Ovary (tissue), 9 donors: ENCODE results near the gene INHBA. TPM values are rescaled to one million over a fixed set of nuclear protein-coding genes. Genes with fewer than 3 reads are reported as not detected.

Source experiments
- DNase-seq, 5 donors: peaks; one replicate each; pipeline ENCODE4 v3.0.0-alpha.2; 2019 to 2020
- H3K27ac ChIP-seq, 2 donors: fragments of 200-600 bp; one replicate each; pipeline versions ENCODE4 v1.5.1 to v1.8.0; 2019 to 2022
- H3K27me3 ChIP-seq: fragments of 200-600 bp; one replicate; pipeline ENCODE4 v1.8.0; 2022
- H3K36me3 ChIP-seq: fragments of 200-600 bp; sonication (generic); one replicate; pipeline ENCODE4 v1.5.1; 2019
- H3K4me1 ChIP-seq: one replicate; pipeline ENCODE4 v1.8.1; 2013; ENCODE audit warnings: mild to moderate bottlenecking, moderate library complexity; ENCODE audit not compliant: insufficient read depth
- H3K4me3 ChIP-seq: fragments of 200-600 bp; sonication (generic); one replicate; pipeline ENCODE4 v1.5.1; 2017
- H3K9me3 ChIP-seq, 2 donors: fragments of 200-600 bp in 1 of 2; sonication (generic) in 1 of 2; one replicate each; pipeline versions ENCODE4 v1.5.1 to v1.8.1; 2013 to 2019; ENCODE audit warnings: mild to moderate bottlenecking in 1 of 2, moderate library complexity in 1 of 2
- EP300 ChIP-seq: sonication (generic); formaldehyde crosslinking; IDR thresholded peaks from one replicate; pipeline ENCODE4 v1.6.1; 2017; ENCODE audit warnings: antibody characterized with exemption
- POLR2A ChIP-seq: fragments of 450-650 bp; IDR thresholded peaks from one replicate; pipeline ENCODE4 v1.6.1; 2017; ENCODE audit warnings: antibody characterized with exemption, mild to moderate bottlenecking, moderate library complexity
- WGBS, 3 donors: extraction: QIAGEN DNeasy Blood & Tissue Kit in 1 of 3; methylation state at CpG; one replicate each; pipeline versions ENCODE4 v1.1.5 to v1.1.7; 2013 to 2017; 5-methylcytosine and 5-hydroxymethylcytosine counted together
- intact Hi-C, 4 donors: fragments of 100-400 bp; cut with DNase I; formaldehyde crosslinking; loops; one replicate each; pipeline versions ENCODE4 v1.11.0 to v1.15.1; 2022 to 2023
- polyA plus RNA-seq, 2 donors: library from polyadenylated mRNA; stranded (reverse); fragments of 200-250 nt in 1 of 2; fragments of 350-450 nt in 1 of 2; fragmentation: Illumina TruSeq in 1 of 2; extraction: RNeasy Lipid Tissue Mini Kit (QIAGEN cat#74804) in 1 of 2; gene quantifications; one replicate each; pipeline ENCODE4 v1.2.3, GENCODE V29; 2013 to 2014
- total RNA-seq, 7 donors: library from RNA; depleted of rRNA in 2 of 7; stranded (reverse); fragments of >200 nt in 2 of 7; fragmentation: NEBNext Ultra II Directional in 3 of 7; extraction: Animal tissue kit (Norgen Biotek cat#: 25700) in 3 of 7; gene quantifications; one replicate each; pipeline versions ENCODE4 v1.1.0 to v1.2.4, GENCODE V29; 2016 to 2023
- TF ChIP-seq, protein P1 (sequence below), 3 donors: fragments of 450-650 bp in 2 of 3; fragments of 200-600 bp in 1 of 3; IDR thresholded peaks; one replicate each; pipeline versions ENCODE4 v1.5.1 to v1.8.0; 2016 to 2022; ENCODE audit warnings: antibody characterized with exemption in 3 of 3, mild to moderate bottlenecking in 1 of 3
- donor health status: DM: no; HTN: no; CAD: no; lungs with moderate emphysema.
- donor health status: DM: no; HTN: no; CAD: no.
- donor health status: Bipolar disorder and iron deficiency.
- donor health status: DM: yes; HTN: yes; CAD: no.
- donor health status: DM: no; HTN: no; CAD: no.
- donor health status: DM: yes; HTN: yes; CAD: no.

Gene INHBA
- total and polyA plus RNA-seq, 9 donors, result 2.1 to 18.0 (median 5.8) TPM

DNA sequence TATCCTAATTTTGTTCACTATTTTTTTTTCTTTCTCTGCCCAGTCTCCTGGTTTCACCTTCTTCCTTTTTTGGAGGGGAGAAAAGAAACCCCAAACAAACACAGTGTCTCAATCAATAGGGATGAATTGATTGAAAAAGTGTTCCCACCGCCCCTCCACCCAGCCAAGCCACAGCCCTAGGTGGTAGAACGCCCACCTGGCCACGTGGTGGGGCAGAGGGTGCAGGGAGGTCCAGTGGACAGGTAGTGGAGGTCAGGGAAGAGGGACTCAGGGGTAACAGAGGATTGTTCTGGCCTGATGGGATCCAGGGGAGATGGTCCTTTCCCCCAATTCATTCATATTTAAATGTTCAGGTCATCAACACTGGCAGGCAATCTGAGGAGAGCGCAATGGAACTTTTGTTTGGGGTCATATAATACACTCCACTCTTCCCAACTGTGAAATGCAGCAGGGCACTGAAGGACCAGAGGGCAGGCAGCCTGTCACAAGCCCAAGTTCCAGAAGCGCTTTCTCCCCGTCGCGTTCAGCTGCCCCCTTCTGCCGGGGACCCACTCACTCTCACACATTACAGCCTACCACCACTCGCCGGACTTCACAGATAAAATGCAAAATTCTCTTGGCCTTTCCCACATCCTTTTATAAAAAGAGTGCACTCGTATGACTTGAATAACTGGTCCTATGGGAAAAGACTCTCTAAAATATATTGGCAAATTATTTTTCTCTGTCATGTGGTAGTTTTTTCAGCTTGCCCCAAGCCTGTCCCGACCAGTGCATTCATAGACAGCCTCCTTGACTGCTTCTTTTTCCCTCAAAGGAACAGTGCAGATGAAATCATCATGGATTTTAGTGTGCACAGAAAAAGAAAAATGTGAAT lies 1.6 kb downstream of the INHBA start:
- intact Hi-C loops, result loop anchor here in 1 of 4 donors (10.0 kb wide), 1 partner anchor 1377 kb away; no protein-coding TSS in a partner anchor
- no peak overlapping the region for H3K4me3 ChIP-seq
- 56 to 69% (median 67%) methylated on average over 13 of the region's 13 CpGs for WGBS, 3 donors
- no peaks in the 10 kb centered on the region for H3K27me3 ChIP-seq
- DNase-seq, result peak in 1 of 5 donors; percentile 26
- no peaks in the 10 kb centered on the region for H3K9me3 ChIP-seq
- peaks cover 3% of the 10 kb centered on the region for H3K4me1 ChIP-seq
- TF ChIP-seq POLR2A, result no peak
- TF ChIP-seq EP300, result no peak
- TF ChIP-seq, protein P1, sequence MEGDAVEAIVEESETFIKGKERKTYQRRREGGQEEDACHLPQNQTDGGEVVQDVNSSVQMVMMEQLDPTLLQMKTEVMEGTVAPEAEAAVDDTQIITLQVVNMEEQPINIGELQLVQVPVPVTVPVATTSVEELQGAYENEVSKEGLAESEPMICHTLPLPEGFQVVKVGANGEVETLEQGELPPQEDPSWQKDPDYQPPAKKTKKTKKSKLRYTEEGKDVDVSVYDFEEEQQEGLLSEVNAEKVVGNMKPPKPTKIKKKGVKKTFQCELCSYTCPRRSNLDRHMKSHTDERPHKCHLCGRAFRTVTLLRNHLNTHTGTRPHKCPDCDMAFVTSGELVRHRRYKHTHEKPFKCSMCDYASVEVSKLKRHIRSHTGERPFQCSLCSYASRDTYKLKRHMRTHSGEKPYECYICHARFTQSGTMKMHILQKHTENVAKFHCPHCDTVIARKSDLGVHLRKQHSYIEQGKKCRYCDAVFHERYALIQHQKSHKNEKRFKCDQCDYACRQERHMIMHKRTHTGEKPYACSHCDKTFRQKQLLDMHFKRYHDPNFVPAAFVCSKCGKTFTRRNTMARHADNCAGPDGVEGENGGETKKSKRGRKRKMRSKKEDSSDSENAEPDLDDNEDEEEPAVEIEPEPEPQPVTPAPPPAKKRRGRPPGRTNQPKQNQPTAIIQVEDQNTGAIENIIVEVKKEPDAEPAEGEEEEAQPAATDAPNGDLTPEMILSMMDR (IDR thresholded peaks at IDR 0.05), result no peak
- no peaks in the 10 kb centered on the region for H3K36me3 ChIP-seq
- H3K27ac ChIP-seq, result peak overlapping the region in 1 of 2 donors; percentile 81

DNA sequence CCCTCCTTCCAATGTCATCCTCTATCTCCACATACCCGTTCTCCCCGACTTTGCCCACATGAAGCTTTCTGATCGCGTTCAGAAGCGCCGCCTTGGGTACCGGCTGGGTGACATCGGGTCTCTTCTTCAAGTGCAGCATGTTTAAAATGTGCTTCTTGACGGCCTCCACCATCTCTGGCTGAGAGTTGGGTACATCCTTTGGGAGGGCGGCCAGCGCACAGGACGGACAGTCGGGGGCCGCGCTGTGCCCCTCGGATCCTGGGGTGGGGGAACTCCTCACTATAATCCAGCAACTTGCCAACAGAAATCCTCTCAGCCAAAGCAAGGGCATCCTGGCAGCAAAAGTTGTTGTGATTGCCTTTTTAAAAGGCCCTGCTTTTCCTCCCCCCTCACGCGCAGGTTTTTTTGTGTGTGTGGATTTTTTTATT lies 2.8 kb downstream of the INHBA start:
- TF ChIP-seq POLR2A (no peak), EP300 (no peak)
- TF ChIP-seq, protein P1 (IDR thresholded peaks at IDR 0.05), result no peak
- Histone ChIP-seq H3K36me3 (no peaks in the 10 kb centered on the region), H3K27me3 (no peaks in the 10 kb centered on the region), H3K27ac (peak overlapping the region; percentile 23 to 81), H3K4me1 (peaks cover 3% of the 10 kb centered on the region), H3K4me3 (peak overlapping the region; percentile 39), H3K9me3 (no peaks in the 10 kb centered on the region)
- DNase-seq, result peak in 3 of 5 donors; percentile 46 to 58 (median 57)
- intact Hi-C loops, result loop anchor here in 1 of 4 donors (10.0 kb wide), 1 partner anchor 1375 kb away; no protein-coding TSS in a partner anchor
- WGBS, 3 donors, result 1 to 3% (median 2%) methylated on average over 18 of the region's 18 CpGs

DNA sequence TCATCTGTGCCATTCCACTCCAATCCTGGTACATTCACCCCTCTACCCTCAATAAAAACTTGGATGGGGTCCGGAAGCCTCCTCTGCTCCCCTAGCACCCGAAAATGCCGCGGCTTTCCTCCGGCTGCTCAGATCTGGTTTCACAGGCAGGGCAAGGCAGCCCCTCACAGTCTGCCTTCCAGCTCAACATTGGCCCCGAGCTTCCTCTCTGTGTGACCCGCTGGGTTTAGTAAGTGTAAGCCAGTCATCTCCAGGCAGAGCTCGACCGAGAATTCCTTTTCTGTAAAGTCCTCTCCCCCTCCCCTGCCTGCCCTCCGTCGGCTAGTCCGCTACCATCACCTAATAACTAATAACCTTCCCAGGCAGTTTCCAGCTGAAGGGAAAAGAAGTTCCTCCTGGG lies 3.4 kb downstream of the INHBA start:
- Histone ChIP-seq H3K9me3 (no peaks in the 10 kb centered on the region), H3K36me3 (no peaks in the 10 kb centered on the region), H3K27me3 (no peaks in the 10 kb centered on the region), H3K4me1 (peaks cover 5% of the 10 kb centered on the region), H3K4me3 (peak overlapping the region; percentile 39), H3K27ac (peak overlapping the region; percentile 23 to 81)
- TF ChIP-seq, protein P1 (IDR thresholded peaks at IDR 0.05), result no peak
- TF ChIP-seq EP300 (no peak), POLR2A (no peak)
- 1 to 2% (median 2%) methylated on average over 12 of the region's 12 CpGs for WGBS, 3 donors
- DNase-seq, result peak; percentile 35 to 52 (median 43)
- intact Hi-C loops, result no loop called here

DNA sequence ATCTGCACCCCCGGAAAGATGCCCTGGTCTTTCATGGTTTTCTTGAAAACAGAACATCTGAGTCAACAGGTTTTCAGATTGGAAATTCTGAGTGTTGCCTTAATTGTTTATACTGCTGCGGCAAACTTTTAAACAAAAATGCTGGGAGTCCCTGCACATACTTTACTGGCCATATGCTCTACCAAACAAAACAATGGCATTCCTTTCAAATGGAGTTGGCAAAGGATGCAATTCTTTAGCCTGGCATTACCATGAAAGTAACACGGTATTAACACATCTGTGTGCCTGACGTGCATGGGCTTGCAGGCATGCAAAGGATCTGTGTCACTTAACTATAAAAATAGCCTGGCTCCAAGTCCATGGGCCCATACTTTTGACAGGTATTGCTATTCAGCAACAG lies 4.2 kb downstream of the INHBA start:
- 7 to 23% (median 11%) methylated on average over 4 of the region's 4 CpGs for WGBS, 3 donors
- no peak for DNase-seq
- Histone ChIP-seq H3K36me3 (no peaks in the 10 kb centered on the region), H3K27ac (peak overlapping the region in 1 of 2 donors; percentile 81), H3K4me3 (peak overlapping the region; percentile 39), H3K9me3 (no peaks in the 10 kb centered on the region), H3K27me3 (no peaks in the 10 kb centered on the region), H3K4me1 (peaks cover 5% of the 10 kb centered on the region)
- TF ChIP-seq, protein P1 (IDR thresholded peaks at IDR 0.05), result no peak
- no peak for TF ChIP-seq EP300
- TF ChIP-seq POLR2A, result no peak
- intact Hi-C loops, result no loop called here
